Uterus (tissue), 2 donors: ENCODE data around the gene SNX12.

Experiments
- POLR2A ChIP-seq, 2 donors: fragments of 450-650 bp; IDR thresholded peaks; one replicate each; pipeline ENCODE4 v1.6.1; 2016; ENCODE audit warnings: antibody characterized with exemption in 2 of 2, mild to moderate bottlenecking in 1 of 2, moderate library complexity in 1 of 2
- TF ChIP-seq, protein P1 (sequence below), 4 experiments: fragments of 200-600 bp in 2 of 4; fragments of 450-650 bp in 2 of 4; sonication (generic) in 2 of 4; IDR thresholded peaks; one replicate each; pipeline ENCODE4 v1.5.1; 2016 to 2019; ENCODE audit warnings: antibody characterized with exemption in 4 of 4, mild to moderate bottlenecking in 2 of 4, moderate library complexity in 1 of 4

DNA sequence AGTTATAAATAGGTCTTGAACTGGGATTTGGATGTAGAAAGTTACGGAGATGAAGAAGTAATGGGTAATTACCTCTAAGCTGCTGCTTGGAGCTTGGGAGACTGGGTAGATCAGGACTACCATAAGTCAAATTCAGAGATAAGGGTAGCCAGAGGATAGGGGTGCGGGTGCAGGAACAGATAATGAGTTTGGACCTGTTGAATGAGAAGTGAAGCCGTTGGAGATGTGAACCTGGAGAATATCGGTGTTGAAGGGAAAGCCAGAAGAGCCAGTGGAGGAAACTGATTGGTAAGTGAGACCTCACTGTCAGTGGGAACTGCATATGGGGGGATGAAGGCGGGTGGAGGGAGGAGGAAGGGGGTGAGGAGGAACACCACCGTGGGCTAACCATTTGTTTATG is 26.9 kb upstream of the SNX12 start:
- TF ChIP-seq POLR2A (IDR thresholded peaks at IDR 0.05): no peak
- TF ChIP-seq, protein P1, sequence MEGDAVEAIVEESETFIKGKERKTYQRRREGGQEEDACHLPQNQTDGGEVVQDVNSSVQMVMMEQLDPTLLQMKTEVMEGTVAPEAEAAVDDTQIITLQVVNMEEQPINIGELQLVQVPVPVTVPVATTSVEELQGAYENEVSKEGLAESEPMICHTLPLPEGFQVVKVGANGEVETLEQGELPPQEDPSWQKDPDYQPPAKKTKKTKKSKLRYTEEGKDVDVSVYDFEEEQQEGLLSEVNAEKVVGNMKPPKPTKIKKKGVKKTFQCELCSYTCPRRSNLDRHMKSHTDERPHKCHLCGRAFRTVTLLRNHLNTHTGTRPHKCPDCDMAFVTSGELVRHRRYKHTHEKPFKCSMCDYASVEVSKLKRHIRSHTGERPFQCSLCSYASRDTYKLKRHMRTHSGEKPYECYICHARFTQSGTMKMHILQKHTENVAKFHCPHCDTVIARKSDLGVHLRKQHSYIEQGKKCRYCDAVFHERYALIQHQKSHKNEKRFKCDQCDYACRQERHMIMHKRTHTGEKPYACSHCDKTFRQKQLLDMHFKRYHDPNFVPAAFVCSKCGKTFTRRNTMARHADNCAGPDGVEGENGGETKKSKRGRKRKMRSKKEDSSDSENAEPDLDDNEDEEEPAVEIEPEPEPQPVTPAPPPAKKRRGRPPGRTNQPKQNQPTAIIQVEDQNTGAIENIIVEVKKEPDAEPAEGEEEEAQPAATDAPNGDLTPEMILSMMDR (IDR thresholded peaks at IDR 0.05): no peak
